Activated B cell treated with CpG ODN at 0.5 μM for 24 hours (primary cell): ENCODE measurements around the gene NONO. TPM values are rescaled to one million over a fixed set of nuclear protein-coding genes. Genes with fewer than 3 reads are reported as not detected.
"Not testable (repeated sequence)": the region's sequence is repeated elsewhere in the genome, so short reads cannot be mapped to it uniquely, and the experiment has no call there.

Experiments
- ATAC-seq: fragments of 200-7000 bp; cut with Tn5 transposase; one replicate; pipeline ENCODE4 v1.10.0; 2021; ENCODE audit warnings: low read depth, mild to moderate bottlenecking, moderate library complexity
- CTCF ChIA-PET: fragments of 350-600 bp; sonication (Branson Sonifier 250); formaldehyde crosslinking; loops from one replicate; lab custom pipeline; 2021; ENCODE audit warnings: antibody characterized with exemption; lab: Charles Lee
- POLR2A ChIA-PET: fragments of 350-600 bp; sonication (Branson Sonifier 250); formaldehyde crosslinking; loops from one replicate; lab custom pipeline; 2021; ENCODE audit warnings: antibody characterized with exemption; lab: Charles Lee
- DNase-seq: peaks from one replicate; pipeline ENCODE4 v3.0.0; 2022
- H3K27ac Mint-ChIP-seq: one replicate; pipeline ENCODE4 v1.8.0; 2020; ENCODE audit warnings: mixed read lengths
- H3K27me3 Mint-ChIP-seq: one replicate; pipeline ENCODE4 v1.8.0; 2021; ENCODE audit warnings: mixed read lengths
- H3K36me3 Mint-ChIP-seq: one replicate; pipeline ENCODE4 v1.8.0; 2021; ENCODE audit warnings: low read depth, mixed read lengths
- H3K4me1 Mint-ChIP-seq: one replicate; pipeline ENCODE4 v1.8.0; 2021; ENCODE audit warnings: mixed read lengths
- H3K4me3 Mint-ChIP-seq: one replicate; pipeline ENCODE4 v1.8.0; 2020; ENCODE audit warnings: mild to moderate bottlenecking, mixed read lengths
- H3K9me3 Mint-ChIP-seq: one replicate; pipeline ENCODE4 v1.8.0; 2020; ENCODE audit warnings: mixed read lengths
- intact Hi-C: fragments of 100-400 bp; cut with micrococcal nuclease; formaldehyde crosslinking; loops from one replicate; pipeline ENCODE4 v1.15.1; 2024
- total RNA-seq: library from RNA; stranded (reverse); gene quantifications from 2 replicates; pipeline ENCODE4 v1.2.3, GENCODE V29; 2022
- TF ChIP-seq, protein P1 (sequence below): fragments of 200-600 bp; IDR thresholded peaks from one replicate; pipeline ENCODE4 v1.8.0; 2022; ENCODE audit warnings: antibody characterized with exemption, mild to moderate bottlenecking

Gene NONO
- total RNA-seq, 1 donor from 2014 or later: 462 TPM

- H3K4me1 Mint-ChIP-seq: peaks cover 18% of the 10 kb centered on the region
- no peak for DNase-seq
- CTCF ChIA-PET: interaction anchor here (1.7 kb wide), 1 partner anchor 27 kb away, joined by 4 read pairs; the partner anchor contains the start of gene NONO
- H3K36me3 Mint-ChIP-seq: peaks cover 3% of the 10 kb centered on the region
- no peaks in the 10 kb centered on the region for H3K9me3 Mint-ChIP-seq
- TF ChIP-seq, protein P1, sequence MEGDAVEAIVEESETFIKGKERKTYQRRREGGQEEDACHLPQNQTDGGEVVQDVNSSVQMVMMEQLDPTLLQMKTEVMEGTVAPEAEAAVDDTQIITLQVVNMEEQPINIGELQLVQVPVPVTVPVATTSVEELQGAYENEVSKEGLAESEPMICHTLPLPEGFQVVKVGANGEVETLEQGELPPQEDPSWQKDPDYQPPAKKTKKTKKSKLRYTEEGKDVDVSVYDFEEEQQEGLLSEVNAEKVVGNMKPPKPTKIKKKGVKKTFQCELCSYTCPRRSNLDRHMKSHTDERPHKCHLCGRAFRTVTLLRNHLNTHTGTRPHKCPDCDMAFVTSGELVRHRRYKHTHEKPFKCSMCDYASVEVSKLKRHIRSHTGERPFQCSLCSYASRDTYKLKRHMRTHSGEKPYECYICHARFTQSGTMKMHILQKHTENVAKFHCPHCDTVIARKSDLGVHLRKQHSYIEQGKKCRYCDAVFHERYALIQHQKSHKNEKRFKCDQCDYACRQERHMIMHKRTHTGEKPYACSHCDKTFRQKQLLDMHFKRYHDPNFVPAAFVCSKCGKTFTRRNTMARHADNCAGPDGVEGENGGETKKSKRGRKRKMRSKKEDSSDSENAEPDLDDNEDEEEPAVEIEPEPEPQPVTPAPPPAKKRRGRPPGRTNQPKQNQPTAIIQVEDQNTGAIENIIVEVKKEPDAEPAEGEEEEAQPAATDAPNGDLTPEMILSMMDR: no peak
- POLR2A ChIA-PET: no interaction called here
- ATAC-seq: no peak
- no peak overlapping the region for H3K27ac Mint-ChIP-seq
- H3K4me3 Mint-ChIP-seq: no peak overlapping the region
- H3K27me3 Mint-ChIP-seq: no peaks in the 10 kb centered on the region
- intact Hi-C loops: loop anchor here (10.0 kb wide), 1 partner anchor 278 kb away; the partner anchor contains the start of gene OGT
Observed at GRCh38 chrX:71256856-71257255, 26.6 kb upstream of the NONO start.

GRCh38 chrX:71268624-71269023 lies 14.8 kb upstream of the NONO start:
- H3K27me3 Mint-ChIP-seq, ATAC-seq, CTCF ChIA-PET, intact Hi-C loops, POLR2A ChIA-PET, H3K9me3 Mint-ChIP-seq, H3K4me3 Mint-ChIP-seq, DNase-seq, H3K36me3 Mint-ChIP-seq, H3K4me1 Mint-ChIP-seq, H3K27ac Mint-ChIP-seq: not testable (repeated sequence)

DNA sequence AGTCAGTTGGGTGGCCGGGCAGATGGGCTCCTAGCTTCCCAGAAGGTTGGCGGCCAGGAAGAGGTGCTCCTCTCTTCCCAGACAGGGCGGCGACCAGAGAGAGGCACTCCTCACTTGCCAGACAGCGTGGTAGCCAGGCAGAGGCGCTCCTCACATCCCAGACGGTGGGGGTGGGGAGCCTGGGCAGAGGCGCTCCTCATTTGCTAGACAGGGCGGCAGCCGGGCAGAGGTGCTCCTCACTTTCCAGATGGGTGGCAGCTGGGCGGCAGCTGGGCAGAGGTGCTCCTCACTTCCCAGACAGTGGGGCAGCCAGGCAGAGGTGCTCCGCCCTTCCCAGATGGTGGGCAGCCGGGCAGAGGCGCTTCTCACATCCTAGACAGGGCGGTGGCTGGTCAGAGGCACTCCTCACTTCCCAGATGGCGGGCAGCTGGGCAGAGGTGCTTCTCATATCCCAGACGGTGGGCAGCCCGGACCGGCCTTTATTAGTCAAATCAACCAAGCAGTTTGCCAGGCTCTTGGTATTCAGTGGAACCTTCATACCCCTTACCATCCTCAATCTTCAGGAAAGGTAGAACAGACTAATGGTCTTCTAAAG lies 13.5 kb upstream of the NONO start:
- Mint-ChIP-seq H3K9me3 (no peaks in the 10 kb centered on the region), H3K27ac (no peak overlapping the region), H3K27me3 (no peaks in the 10 kb centered on the region), H3K36me3 (no peaks in the 10 kb centered on the region), H3K4me3 (no peak overlapping the region), H3K4me1 (no peaks in the 10 kb centered on the region)
- TF ChIP-seq, protein P1: no peak
- POLR2A ChIA-PET: no interaction called here
- no peak for ATAC-seq
- intact Hi-C loops: no loop called here
- no peak for DNase-seq
- CTCF ChIA-PET: no interaction called here

DNA sequence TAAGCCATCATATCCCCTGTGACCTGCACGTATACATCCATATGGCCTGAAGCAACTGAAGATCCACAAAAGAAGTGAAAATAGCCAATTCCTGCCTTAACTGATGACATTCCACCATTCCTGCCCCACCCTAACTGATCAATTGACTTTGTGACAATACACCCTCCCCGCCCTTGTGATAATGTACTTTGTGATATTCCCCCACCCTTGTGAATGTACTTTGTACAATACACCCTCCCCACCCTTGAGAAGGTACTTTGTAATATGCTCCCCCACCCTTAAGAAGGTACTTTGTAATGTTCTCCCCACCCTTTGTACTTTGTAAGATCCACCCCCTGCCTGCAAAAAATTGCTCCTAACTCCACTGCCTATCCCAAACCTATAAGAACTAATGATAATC lies 11.1 kb upstream of the NONO start:
- H3K27ac Mint-ChIP-seq, POLR2A ChIA-PET, ATAC-seq, intact Hi-C loops, H3K9me3 Mint-ChIP-seq, DNase-seq, H3K4me1 Mint-ChIP-seq, H3K36me3 Mint-ChIP-seq, CTCF ChIA-PET, H3K27me3 Mint-ChIP-seq, H3K4me3 Mint-ChIP-seq: not testable (repeated sequence)

- DNase-seq, CTCF ChIA-PET, ATAC-seq, H3K27me3 Mint-ChIP-seq, H3K4me3 Mint-ChIP-seq, H3K27ac Mint-ChIP-seq, POLR2A ChIA-PET, H3K9me3 Mint-ChIP-seq: not testable (repeated sequence)
- intact Hi-C loops: loop anchor here (10.0 kb wide), 1 partner anchor 516 kb away; no protein-coding TSS in a partner anchor
- Mint-ChIP-seq H3K36me3 (peaks cover 18% of the 10 kb centered on the region), H3K4me1 (peaks cover 12% of the 10 kb centered on the region)
Observed at GRCh38 chrX:71281300-71281699, 2.1 kb upstream of the NONO start.

- Mint-ChIP-seq H3K27ac (peak overlapping the region; percentile 99), H3K4me3 (peak overlapping the region; percentile 99), H3K36me3 (peaks cover 18% of the 10 kb centered on the region), H3K4me1 (peaks cover 15% of the 10 kb centered on the region), H3K27me3 (no peaks in the 10 kb centered on the region), H3K9me3 (no peaks in the 10 kb centered on the region)
- ATAC-seq (peak; percentile 43), DNase-seq (peak; percentile 46)
- intact Hi-C loops: loop anchor here (1.0 to 10.0 kb wide), 6 partner anchors 28 to 518 kb away; partner anchors contain the start of genes IL2RG, MED12, TAF1 and ZMYM3
- ChIA-PET POLR2A (interaction anchor here (0.6 to 3.0 kb wide), 14 partner anchors 10 to 313 kb away, joined by 3 to 77 read pairs (median 8); partner anchors contain the start of genes IL2RG, MED12, OGT and TAF1), CTCF (interaction anchor here (0.8 to 1.5 kb wide), 5 partner anchors 9 to 101 kb away, joined by 3 to 4 read pairs (median 4); partner anchors contain the start of gene ZMYM3)
- TF ChIP-seq, protein P1: no peak
Observed at GRCh38 chrX:71282514-71283402, 677 bp upstream of the NONO start.
